ENCODE data around the gene TTLL7.

DNA sequence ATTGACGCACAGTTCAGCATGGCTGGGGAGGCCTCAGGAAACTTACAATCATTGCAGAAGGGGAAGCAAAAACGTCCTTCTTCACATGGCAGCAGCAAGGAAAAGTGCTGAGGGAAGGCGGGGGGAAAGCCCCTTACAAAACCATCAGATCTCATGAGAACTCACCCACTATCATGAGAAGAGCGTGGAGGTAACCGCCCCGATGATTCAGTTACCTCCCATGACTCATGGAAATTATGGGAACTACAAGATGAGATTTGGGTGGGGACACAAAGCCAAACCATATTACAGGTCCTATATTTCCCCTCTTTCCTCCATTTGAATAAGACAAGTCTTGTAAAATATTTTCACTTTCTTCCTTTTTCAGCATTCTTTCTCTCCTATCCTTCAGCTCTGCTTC lies 7.7 kb upstream of the TTLL7 start:
- TF ChIP-seq, protein P1, sequence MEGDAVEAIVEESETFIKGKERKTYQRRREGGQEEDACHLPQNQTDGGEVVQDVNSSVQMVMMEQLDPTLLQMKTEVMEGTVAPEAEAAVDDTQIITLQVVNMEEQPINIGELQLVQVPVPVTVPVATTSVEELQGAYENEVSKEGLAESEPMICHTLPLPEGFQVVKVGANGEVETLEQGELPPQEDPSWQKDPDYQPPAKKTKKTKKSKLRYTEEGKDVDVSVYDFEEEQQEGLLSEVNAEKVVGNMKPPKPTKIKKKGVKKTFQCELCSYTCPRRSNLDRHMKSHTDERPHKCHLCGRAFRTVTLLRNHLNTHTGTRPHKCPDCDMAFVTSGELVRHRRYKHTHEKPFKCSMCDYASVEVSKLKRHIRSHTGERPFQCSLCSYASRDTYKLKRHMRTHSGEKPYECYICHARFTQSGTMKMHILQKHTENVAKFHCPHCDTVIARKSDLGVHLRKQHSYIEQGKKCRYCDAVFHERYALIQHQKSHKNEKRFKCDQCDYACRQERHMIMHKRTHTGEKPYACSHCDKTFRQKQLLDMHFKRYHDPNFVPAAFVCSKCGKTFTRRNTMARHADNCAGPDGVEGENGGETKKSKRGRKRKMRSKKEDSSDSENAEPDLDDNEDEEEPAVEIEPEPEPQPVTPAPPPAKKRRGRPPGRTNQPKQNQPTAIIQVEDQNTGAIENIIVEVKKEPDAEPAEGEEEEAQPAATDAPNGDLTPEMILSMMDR (IDR thresholded peaks at IDR 0.05), result no peak
- TF ChIP-seq EP300 (IDR thresholded peaks at IDR 0.05), result no peak
- TF ChIP-seq POLR2AphosphoS5 (IDR thresholded peaks at IDR 0.05), result no peak

All from sigmoid colon (tissue), 4 donors.